NCI-H2171 (cell line): ENCODE results near the gene CD2.
"Not testable (repeated sequence)": the region's sequence is repeated elsewhere in the genome, so short reads cannot be mapped to it uniquely, and the experiment has no call there.

Experiments
- DNase-seq: peaks from one replicate; lab custom pipeline; 2025; lab: John Stamatoyannopoulos, UW

CD2 gene

DNA sequence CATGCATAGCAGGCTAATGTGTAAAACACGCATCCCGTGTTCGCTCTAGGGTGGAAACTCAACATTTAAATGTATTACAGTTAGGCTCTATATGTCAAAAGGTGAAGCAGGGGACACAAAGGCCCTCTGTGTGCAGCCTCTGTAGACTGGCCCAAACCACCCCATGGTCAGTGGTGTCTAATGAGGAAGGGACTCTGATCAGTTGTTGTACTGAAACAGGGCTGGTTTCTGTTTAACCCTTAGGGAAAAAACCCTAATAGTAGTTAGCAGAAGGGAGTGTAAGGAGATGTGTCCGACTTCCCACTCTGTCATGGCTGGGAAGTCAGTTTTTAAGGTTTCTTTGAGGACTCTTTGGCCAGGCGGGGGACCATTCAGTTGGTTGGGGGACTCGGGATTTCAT is 21.5 kb upstream of the CD2 start:
- DNase-seq: no peak

DNA sequence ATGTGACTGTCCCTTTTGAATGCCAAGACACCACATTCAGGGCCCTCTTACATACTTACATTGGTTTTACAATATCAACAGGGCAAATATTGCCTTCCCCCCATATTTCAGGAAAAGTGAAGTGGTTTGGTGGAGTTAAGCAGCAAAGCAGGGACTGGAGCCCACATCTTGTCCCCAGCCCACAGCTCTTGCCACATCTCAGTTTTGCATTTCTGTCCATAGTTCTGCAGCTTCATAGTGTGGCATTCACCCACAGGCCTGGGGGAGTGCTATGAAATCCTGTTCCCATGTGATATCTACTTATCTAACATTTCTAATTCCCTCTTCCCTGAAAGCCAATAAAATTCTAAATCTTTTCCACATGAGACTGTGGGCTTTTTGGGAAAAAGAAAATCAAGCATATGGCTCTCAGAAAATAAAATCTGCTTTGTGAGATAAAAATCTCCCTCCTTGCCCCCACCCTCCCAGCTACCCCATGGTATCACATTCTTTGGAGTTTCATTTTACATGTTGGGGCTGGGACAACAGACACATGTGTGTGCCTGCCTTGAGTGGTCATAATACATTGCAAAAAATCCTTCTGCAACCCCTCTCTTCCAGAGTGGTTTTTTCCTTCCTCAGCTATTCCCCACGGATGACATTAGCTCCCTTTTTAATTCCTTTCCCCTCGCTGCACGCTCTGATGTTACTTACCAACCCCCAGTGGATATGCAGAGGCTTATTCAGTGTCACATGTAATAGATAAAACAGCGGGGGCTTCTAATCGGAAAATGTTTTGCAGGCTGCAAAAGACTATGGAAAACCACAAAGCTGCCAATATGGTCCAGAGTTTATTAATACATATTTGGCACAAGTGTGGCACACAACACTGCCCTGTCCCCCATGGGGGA is 20.5 kb upstream of the CD2 start:
- DNase-seq: peak; percentile 86

- no peak for DNase-seq
These were observed 19.0 kb upstream of the CD2 start for GRCh38 chr1:116735246-116735645.

DNA sequence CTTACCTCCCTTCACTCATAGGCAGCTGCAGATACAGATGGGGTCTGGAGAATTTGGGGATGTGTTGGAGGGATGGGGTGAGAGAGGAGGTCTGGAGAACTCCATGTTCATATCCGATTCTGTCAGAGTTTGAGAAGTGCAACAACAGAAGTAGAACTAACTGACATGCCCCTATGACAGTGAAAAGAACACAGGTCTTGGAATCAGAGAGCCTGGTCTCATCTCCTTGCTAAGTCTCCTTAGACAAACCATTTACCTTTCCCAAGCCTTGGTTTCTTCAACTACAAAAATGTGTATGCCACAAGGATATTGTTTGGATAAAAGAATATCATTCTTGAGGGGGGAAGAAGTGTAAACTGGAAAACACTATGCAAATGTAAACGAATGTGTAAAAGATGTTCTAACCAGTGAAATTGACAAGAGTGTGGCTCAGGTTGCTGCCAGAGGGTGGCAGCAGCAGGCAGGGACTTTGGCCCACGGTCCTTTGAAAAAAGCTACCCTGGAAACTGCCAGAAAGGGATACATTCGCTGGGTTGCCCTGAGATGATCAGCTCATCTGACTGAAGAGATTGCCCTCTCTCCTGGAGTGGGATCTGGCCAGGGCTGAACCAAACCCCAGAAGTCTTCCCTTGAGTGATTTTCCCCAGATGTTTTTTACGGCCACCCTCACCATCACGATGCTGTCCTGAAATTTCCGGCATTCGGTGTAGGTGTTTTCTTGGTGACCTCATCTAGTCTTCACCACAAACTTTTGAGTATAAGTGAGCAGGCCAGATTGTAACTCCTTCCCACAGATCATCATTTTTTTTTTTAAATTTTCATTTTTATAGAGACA is 17.0 kb upstream of the CD2 start:
- peak; percentile 39 for DNase-seq

GRCh38 chr1:116737855-116738321 is 16.3 kb upstream of the CD2 start:
- DNase-seq: no peak

GRCh38 chr1:116738673-116739370 is 15.4 kb upstream of the CD2 start:
- DNase-seq: no peak

GRCh38 chr1:116739371-116740012 is 14.7 kb upstream of the CD2 start:
- DNase-seq: no peak

GRCh38 chr1:116740296-116740695 is 13.9 kb upstream of the CD2 start:
- DNase-seq: no peak

DNA sequence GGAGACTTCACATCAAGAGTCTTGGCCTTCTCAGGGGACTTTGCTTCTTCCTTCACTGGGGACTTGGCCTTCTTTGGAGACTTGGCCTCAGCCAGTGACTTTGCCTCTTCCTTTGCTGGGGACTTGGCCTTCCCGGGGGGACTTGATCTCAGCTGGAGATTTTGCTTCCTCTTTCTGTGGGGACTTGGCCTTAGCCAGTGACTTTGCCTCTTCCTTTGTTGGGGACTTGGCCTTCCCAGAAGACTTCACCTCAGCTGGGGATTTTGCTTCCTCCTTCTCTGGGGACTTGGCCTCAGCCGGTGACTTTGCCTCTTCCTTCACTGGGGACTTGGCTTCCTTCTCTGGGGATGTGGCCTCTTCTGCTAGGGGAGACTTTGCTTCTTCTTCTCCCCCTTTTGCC is 13.5 kb upstream of the CD2 start:
- DNase-seq: no peak

DNA sequence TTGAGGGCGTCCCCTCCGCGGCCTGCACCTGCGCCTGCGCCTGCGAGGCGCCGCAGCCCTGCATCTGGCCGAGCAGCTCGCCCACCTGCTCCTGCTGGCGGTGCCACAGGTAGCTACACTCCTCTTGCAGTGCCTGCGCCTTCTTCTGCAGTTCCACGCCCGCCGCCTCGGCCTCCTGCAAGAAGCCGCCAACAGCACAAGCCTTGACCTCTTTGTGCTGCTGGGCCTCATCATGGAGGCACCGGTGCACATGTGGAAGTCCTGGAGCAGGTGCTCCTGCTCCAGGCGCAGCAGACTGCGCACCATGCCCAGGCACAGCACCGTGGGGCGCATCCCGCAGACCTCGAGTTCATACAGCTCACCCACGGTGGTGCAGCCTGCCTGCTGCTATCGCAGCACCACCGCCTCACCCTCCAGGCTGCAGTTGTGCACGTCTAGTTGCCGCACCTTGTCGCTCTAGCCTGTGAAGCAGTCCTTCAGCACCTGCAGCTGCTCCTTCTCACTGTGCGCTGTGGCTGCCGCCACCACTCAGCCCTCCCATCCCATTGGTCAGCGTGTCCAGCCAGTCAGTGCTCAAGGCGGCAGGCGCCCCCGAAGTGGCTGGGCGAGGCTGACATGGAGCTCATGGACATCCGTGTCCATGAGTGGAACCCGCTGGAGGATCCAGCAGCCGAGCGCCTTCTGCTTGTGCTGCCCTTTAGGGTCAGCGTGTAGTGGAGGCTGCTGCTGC is 12.2 kb upstream of the CD2 start:
- no peak for DNase-seq

- DNase-seq: no peak
These were observed 10.7 kb upstream of the CD2 start for GRCh38 chr1:116743535-116743934.

DNA sequence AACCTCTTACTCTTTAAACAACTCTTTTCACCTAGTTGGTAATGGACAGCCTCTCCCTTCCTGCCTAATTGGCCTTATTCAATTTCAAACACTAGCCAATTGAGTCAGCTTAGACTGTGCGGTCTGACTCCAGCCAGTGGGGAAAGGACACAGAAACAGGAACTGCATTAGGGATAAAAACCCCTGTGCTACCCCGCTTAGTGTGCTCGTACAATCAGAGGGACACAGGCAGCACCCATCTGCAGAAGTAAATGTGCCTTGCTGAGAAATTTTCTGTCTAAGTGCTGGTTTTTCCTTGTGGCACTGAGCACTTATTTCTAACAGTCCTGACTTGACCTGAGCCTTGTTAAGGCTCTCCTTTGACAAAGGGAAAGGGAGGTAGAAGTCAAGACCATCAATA is 6.0 kb upstream of the CD2 start:
- DNase-seq: no peak

DNA sequence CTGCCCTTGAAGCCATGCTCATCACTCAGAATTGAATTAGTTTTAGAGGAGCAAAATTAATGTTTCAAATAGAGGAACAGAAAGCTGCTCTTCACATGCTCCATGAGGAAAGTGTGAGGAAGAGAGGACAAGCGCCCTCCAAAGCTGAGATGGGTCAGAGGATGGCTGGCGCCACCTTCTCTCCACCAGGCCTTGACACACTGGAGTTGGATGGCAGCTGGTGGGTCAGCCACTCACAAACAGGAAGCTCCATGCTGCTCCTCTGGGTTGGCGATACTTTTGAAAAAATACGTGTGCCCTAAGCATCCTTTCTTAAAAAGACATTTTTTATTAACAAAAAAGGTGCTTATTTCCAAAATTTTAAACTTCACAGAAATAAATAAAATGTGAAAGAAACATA is 3.1 kb upstream of the CD2 start:
- no peak for DNase-seq

- DNase-seq: no peak
These were observed 2.6 kb upstream of the CD2 start for GRCh38 chr1:116751621-116752020.

GRCh38 chr1:116753312-116753711 is 918 bp upstream of the CD2 start:
- no peak for DNase-seq

GRCh38 chr1:116755066-116755465 is 836 bp downstream of the CD2 start:
- no peak for DNase-seq

DNA sequence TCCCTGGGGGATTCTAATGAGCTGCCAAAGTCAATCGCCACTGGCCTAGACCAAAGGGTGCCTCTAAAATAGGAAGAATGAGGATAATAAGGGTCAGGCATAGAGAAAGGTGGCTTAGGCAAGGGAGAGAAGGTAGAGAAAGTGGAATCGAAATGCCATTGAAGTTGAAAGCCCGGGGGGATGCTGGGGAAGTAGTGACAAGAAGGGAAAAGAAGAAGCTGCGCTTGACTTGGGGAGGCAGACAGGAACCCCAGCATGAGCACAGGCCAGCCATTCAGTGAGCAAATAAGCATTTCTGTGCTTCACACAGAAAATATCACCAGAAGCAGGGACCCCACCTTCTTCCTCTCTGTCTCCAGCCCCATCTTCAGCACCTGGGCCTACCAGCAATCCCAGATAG is 1.5 kb downstream of the CD2 start:
- DNase-seq: no peak

- DNase-seq: not testable (repeated sequence)
These were observed 1.9 kb downstream of the CD2 start for GRCh38 chr1:116756092-116756491.

GRCh38 chr1:116758456-116758815 is 4.2 kb downstream of the CD2 start:
- not testable (repeated sequence) for DNase-seq

GRCh38 chr1:116759636-116760035 is 5.4 kb downstream of the CD2 start:
- DNase-seq: no peak

DNA sequence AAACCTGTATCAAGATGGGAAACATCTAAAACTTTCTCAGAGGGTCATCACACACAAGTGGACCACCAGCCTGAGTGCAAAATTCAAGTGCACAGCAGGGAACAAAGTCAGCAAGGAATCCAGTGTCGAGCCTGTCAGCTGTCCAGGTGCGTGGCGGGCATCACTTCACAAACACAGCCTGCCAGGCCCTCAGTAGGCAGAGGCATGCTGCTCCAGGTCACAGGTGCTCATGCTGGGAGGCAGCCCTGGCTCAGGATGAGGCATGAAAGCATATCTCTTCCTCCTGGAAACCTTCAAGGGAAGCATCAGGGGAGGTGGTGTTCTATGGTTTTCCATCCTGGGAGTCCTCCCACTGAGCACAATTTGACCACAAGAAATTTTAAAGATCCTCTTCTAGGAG is 6.3 kb downstream of the CD2 start:
- DNase-seq: no peak
